H1 (cell line): ENCODE results near the gene U2SURP. TPM values are rescaled to one million over a fixed set of nuclear protein-coding genes. Genes with fewer than 3 reads are reported as not detected.

Source experiments
- ASH2L ChIP-seq: fragments of 200-600, 300-600 bp; sonication (generic); IDR thresholded peaks from one replicate; pipeline ENCODE4 v1.7.1; 2017; ENCODE audit warnings: low read length
- EZH2 ChIP-seq: fragments of 200-600 bp; sonication (generic); IDR thresholded peaks from 2 replicates; pipeline ENCODE4 v1.7.1; 2012; ENCODE audit warnings: low read depth, mild to moderate bottlenecking, moderate library complexity, low read length, inconsistent platforms; ENCODE audit not compliant: severe bottlenecking
- HDAC6 ChIP-seq: IDR thresholded peaks from one replicate; pipeline ENCODE4 v1.7.1; 2012; ENCODE audit warnings: low read depth, mild to moderate bottlenecking, inconsistent platforms, low read length, moderate library complexity
- KDM5A ChIP-seq: fragments of 200-600 bp; IDR thresholded peaks from 2 replicates; pipeline ENCODE4 v1.7.1; 2012; ENCODE audit warnings: mild to moderate bottlenecking, low read length, inconsistent platforms, mixed read lengths
- RXRA ChIP-seq: IDR thresholded peaks from 2 replicates; pipeline ENCODE4 v1.6.1; 2011; ENCODE audit warnings: low read depth, mild to moderate bottlenecking, low read length, moderate library complexity; ENCODE audit not compliant: insufficient read depth
- SRF ChIP-seq: IDR thresholded peaks from 2 replicates; pipeline ENCODE4 v1.6.1; 2011; ENCODE audit warnings: mild to moderate bottlenecking, low read depth, low read length, moderate library complexity
- polyA plus RNA-seq, 7 experiments: library from polyadenylated mRNA; depleted of rRNA in 3 of 7; stranded (reverse) in 5 of 7; unstranded in 2 of 7; fragments of >200 nt in 5 of 7; fragments of 200-250 nt in 2 of 7; gene quantifications; 1 replicate in 5 of 7; 2 replicates in 1 of 7; 4 replicates in 1 of 7; pipeline versions ENCODE4 v1.2.1 to v1.2.3, GENCODE V29; 2011 to 2013; ENCODE audit warnings: missing spikeins in 2 of 7, mixed read lengths in 2 of 7
- total RNA-seq: library from RNA; stranded (reverse); fragmentation: NEBNext Ultra II Directional; extraction: Animal tissue kit (Norgen Biotek cat#: 25700); gene quantifications from 2 replicates; pipeline ENCODE4 v1.2.1, GENCODE V29; 2021

Gene U2SURP
- total and polyA plus RNA-seq, 2 of the 8 experiments (the other 6 are each of a cell fraction or from before 2014, with no cell fraction given) = 22.2 to 167 TPM

DNA sequence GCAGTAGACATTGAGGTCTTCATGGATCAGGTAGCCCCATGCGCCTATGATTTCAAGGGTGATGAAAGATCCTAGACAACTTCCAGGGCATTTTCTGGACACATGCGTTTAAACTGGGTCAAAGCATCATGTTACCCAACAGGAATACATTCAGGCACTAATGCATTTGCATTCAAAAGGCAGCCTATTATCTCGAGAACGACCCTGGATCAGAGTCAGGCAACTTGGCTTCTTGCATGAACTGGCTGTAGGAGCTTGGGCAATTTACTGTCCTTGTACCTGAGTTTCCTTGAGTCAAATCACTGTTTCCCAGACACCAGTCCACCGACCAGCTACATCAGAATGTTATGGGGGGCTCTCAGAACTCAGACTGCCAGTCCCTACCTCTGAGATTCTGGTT, 66.7 kb downstream of the U2SURP start (continued):
- no peak for TF ChIP-seq SRF
- no peak for TF ChIP-seq RXRA
- TF ChIP-seq HDAC6 = no peak
- TF ChIP-seq EZH2 = no peak
- TF ChIP-seq KDM5A = no peak
- TF ChIP-seq ASH2L = no peak
